ENCODE data around the gene NRP1. TPM values are rescaled to one million over a fixed set of nuclear protein-coding genes. Genes with fewer than 3 reads are reported as not detected.

Gene NRP1
- total RNA-seq, 1 donor from 2014 or later, result 208 TPM

DNA sequence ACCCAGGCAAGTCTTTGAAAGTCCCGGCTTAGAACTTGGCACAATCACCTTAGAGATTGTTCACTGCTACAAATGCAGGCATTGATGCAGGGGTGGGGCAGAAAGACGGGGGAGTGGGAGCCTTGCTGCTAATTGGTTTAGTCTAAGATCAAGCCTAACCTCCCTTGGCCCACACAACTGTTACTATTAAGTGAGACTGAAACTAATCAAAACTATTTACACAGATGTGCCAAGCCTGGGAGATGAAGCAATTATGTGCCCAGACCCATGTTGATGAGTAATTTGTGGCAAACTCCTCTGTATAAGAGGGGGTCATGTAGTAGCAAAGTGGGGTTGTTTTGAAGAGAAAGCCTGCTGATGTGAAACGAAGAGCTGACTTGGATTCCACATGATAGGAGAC lies 198.2 kb downstream of the NRP1 start:
- no peaks in the 10 kb centered on the region for H3K36me3 Mint-ChIP-seq (ENCODE audit: unreplicated experiment)
- H3K27me3 Mint-ChIP-seq (ENCODE audit: unreplicated experiment), result no peaks in the 10 kb centered on the region
- H3K4me3 Mint-ChIP-seq (ENCODE audit: unreplicated experiment), result no peak overlapping the region
- H3K27ac Mint-ChIP-seq (ENCODE audit: unreplicated experiment), result no peak overlapping the region
- H3K4me1 Mint-ChIP-seq (ENCODE audit: unreplicated experiment), result peaks cover 21% of the 10 kb centered on the region
- TF ChIP-seq, protein P1, sequence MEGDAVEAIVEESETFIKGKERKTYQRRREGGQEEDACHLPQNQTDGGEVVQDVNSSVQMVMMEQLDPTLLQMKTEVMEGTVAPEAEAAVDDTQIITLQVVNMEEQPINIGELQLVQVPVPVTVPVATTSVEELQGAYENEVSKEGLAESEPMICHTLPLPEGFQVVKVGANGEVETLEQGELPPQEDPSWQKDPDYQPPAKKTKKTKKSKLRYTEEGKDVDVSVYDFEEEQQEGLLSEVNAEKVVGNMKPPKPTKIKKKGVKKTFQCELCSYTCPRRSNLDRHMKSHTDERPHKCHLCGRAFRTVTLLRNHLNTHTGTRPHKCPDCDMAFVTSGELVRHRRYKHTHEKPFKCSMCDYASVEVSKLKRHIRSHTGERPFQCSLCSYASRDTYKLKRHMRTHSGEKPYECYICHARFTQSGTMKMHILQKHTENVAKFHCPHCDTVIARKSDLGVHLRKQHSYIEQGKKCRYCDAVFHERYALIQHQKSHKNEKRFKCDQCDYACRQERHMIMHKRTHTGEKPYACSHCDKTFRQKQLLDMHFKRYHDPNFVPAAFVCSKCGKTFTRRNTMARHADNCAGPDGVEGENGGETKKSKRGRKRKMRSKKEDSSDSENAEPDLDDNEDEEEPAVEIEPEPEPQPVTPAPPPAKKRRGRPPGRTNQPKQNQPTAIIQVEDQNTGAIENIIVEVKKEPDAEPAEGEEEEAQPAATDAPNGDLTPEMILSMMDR (IDR thresholded peaks at IDR 0.05), result no peak
- no peak for DNase-seq (ENCODE audit: extremely low spot score, unreplicated experiment)
- H3K9me3 Mint-ChIP-seq (ENCODE audit: unreplicated experiment), result no peaks in the 10 kb centered on the region

DNA sequence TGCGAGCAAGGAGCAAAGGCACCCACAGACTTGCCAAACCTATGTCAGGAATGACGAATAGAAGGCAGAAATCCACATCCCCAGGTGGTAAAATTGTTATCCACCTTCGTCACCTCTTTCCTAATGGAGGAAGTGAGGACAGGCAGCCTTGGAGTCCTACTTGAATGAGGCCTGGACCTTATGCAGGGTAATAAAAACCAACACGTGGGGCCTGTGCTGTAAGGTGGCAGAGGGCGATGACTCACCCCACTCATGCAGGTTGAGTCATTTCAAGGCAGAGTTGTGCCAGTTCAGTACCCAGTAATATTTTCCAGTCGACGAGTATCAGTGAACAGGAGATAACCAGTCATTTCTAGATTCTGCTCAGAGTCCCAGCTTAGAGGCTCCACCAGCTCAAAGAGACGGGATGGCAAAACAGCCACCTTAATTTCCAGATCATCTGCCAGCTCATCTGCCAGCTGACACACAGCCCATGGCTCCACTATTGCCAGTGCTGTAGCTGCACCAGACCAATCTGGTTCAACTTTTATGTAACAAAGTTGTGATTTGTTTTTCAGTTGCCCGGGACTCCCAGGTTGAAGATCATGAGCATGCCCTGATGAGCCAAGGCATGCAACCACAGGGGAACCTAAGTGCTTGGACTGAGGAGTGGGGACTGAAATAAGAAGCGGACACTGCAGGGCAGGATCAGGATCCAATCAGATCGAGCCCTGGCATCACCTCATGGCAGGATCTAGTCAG lies 200.3 kb downstream of the NRP1 start:
- H3K27ac Mint-ChIP-seq (ENCODE audit: unreplicated experiment), result peak overlapping the region; percentile 50
- H3K4me3 Mint-ChIP-seq (ENCODE audit: unreplicated experiment), result no peak overlapping the region
- TF ChIP-seq, protein P1 (IDR thresholded peaks at IDR 0.05), result no peak
- H3K36me3 Mint-ChIP-seq (ENCODE audit: unreplicated experiment), result no peaks in the 10 kb centered on the region
- no peaks in the 10 kb centered on the region for H3K9me3 Mint-ChIP-seq (ENCODE audit: unreplicated experiment)
- no peak for DNase-seq (ENCODE audit: extremely low spot score, unreplicated experiment)
- peaks cover 30% of the 10 kb centered on the region for H3K4me1 Mint-ChIP-seq (ENCODE audit: unreplicated experiment)
- no peaks in the 10 kb centered on the region for H3K27me3 Mint-ChIP-seq (ENCODE audit: unreplicated experiment)

- no peaks in the 10 kb centered on the region for H3K36me3 Mint-ChIP-seq (ENCODE audit: unreplicated experiment)
- no peaks in the 10 kb centered on the region for H3K9me3 Mint-ChIP-seq (ENCODE audit: unreplicated experiment)
- H3K4me1 Mint-ChIP-seq (ENCODE audit: unreplicated experiment), result peaks cover 35% of the 10 kb centered on the region
- no peak overlapping the region for H3K27ac Mint-ChIP-seq (ENCODE audit: unreplicated experiment)
- no peak overlapping the region for H3K4me3 Mint-ChIP-seq (ENCODE audit: unreplicated experiment)
- no peaks in the 10 kb centered on the region for H3K27me3 Mint-ChIP-seq (ENCODE audit: unreplicated experiment)
- DNase-seq (ENCODE audit: extremely low spot score, unreplicated experiment), result no peak
- TF ChIP-seq, protein P1 (IDR thresholded peaks at IDR 0.05), result no peak
Measured at GRCh38 chr10:33133557-33133956, 200.9 kb downstream of the NRP1 start.

DNA sequence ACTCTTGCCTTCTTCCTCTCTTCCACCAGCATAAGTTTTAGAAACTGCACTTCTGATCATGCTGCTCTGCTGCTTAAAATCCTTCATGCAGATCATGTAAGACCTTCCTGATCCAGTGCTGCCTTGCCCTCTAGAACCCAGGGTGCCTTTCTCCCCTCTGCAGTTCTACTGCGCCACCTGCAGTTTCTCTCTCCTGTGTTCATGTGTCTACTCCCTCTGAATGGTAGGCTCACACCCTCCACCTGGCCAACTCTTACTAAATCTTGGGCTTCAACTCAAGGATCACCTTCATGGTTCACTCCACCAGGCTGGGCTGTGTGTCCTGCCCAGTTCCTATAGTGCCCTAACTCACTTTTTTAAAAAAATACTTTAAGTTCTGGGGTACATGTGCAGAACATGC lies 201.8 kb downstream of the NRP1 start:
- no peak for DNase-seq (ENCODE audit: extremely low spot score, unreplicated experiment)
- TF ChIP-seq, protein P1 (IDR thresholded peaks at IDR 0.05), result no peak
- Mint-ChIP-seq H3K4me3 (ENCODE audit: unreplicated experiment) (no peak overlapping the region), H3K4me1 (ENCODE audit: unreplicated experiment) (peaks cover 35% of the 10 kb centered on the region), H3K27ac (ENCODE audit: unreplicated experiment) (no peak overlapping the region), H3K9me3 (ENCODE audit: unreplicated experiment) (no peaks in the 10 kb centered on the region), H3K36me3 (ENCODE audit: unreplicated experiment) (no peaks in the 10 kb centered on the region), H3K27me3 (ENCODE audit: unreplicated experiment) (no peaks in the 10 kb centered on the region)

DNA sequence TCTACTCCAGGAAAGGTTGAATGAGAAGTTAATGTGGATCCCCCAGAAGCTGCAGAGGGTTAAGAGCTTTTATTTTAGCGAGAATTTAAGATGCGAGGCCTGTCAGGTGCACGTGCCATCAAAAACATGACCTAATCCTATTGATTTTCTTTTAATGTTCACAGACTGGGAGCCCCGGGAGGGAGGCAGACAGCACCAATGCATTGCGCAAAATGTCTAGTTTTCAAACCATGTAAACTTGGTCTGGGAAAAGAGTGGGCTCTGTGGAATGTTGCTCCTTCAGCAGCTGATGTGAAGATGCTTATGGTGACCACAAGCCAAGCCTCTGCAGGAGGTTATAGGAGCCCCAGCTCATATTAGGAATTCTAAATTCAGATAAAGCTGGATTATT lies 204.5 kb downstream of the NRP1 start:
- no peaks in the 10 kb centered on the region for H3K9me3 Mint-ChIP-seq (ENCODE audit: unreplicated experiment)
- no peaks in the 10 kb centered on the region for H3K27me3 Mint-ChIP-seq (ENCODE audit: unreplicated experiment)
- H3K4me3 Mint-ChIP-seq (ENCODE audit: unreplicated experiment), result no peak overlapping the region
- no peak overlapping the region for H3K27ac Mint-ChIP-seq (ENCODE audit: unreplicated experiment)
- H3K4me1 Mint-ChIP-seq (ENCODE audit: unreplicated experiment), result peaks cover 35% of the 10 kb centered on the region
- TF ChIP-seq, protein P1 (IDR thresholded peaks at IDR 0.05), result no peak
- no peak for DNase-seq (ENCODE audit: extremely low spot score, unreplicated experiment)
- H3K36me3 Mint-ChIP-seq (ENCODE audit: unreplicated experiment), result no peaks in the 10 kb centered on the region

Data from osteocyte (in vitro differentiated cells).